RCC 7860 (cell line): Measurements from ENCODE around the gene LMNTD1.
"Not testable (repeated sequence)": the region's sequence is repeated elsewhere in the genome, so short reads cannot be mapped to it uniquely, and the experiment has no call there.

Experiments used
- DNase-seq: peaks from one replicate; pipeline ENCODE4 v3.0.0-alpha.2; 2015; ENCODE audit warnings: low spot score
- FAIRE-seq: peaks from 2 replicates; lab custom pipeline; 2012; peaks lifted over from hg19 to GRCh38; lab: Jason Lieb, UNC

LMNTD1 gene

DNA sequence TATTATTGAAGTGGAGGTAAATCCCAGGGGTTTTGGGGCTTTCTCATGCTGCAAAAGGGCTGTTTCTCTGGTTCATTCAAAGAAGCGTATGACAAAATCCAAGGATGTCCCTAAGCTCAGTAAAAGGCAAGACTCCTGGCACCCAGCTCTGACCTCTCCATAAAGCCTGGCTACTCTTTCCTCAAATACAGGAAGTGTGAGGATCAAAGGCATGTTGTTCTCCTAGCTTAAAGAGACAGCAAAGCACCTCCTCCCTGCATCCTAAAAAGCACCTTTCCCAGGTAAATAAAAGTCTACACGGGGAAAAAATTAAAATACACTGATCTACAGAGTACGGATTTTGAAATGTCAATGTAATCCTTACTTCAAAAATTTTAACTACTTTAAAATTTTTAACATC is 118.6 kb downstream of the LMNTD1 start:
- no peak for DNase-seq
- FAIRE-seq, result no peak

DNA sequence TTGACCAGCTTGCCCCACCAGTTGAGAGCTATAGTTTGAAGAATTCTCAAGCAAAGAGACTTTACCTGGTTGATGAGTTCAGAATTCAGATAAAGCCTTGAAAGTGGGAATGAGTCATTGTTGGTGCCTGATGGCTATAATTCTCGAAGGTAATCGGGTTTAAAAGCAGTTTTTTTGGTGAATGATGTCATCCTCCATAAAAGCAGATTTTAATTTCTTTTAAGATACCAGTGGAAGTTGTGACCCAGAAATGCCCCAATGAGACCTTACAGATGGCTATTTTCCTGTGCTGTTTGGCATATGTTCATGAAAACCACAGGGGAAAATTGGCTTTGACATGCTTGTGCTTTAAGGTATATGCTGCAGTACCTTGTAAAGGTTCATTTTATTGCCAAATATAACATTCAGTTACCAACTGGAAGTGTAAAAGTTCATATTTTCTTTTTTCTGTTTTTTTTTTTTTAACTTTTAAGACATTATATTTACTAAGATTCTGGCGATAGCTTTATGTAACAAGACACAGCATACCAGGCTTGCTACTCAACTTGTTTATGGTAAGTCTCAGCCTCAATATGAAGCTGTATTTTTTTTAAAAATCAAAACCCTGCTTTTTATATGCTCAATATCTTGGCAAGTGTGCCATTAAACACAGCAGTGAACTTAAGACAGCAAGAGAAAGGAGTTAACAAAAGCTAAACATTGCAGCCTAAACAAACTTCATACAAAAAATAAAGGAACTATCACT is 119.3 kb downstream of the LMNTD1 start:
- peak; percentile 38 for DNase-seq
- FAIRE-seq, result peak; percentile 82

DNA sequence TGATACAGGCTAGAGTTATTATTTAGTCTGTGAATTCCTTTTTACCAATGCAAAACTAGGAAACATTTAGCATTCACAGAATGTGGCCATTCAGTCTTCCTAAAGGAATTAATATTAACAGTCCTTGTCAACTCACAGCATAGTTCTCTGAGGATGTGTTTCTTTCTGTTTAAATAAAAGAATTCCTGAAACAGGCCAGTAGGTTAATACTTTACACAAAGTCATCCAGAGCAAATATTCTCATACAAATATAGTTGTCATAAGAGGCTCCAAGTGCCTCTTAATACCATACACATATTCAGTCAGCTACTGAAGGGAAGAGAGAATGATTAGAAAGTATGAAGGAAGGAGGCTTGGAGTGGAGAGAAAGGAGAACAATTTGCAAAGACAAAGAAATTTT is 120.1 kb downstream of the LMNTD1 start:
- DNase-seq, result no peak

DNA sequence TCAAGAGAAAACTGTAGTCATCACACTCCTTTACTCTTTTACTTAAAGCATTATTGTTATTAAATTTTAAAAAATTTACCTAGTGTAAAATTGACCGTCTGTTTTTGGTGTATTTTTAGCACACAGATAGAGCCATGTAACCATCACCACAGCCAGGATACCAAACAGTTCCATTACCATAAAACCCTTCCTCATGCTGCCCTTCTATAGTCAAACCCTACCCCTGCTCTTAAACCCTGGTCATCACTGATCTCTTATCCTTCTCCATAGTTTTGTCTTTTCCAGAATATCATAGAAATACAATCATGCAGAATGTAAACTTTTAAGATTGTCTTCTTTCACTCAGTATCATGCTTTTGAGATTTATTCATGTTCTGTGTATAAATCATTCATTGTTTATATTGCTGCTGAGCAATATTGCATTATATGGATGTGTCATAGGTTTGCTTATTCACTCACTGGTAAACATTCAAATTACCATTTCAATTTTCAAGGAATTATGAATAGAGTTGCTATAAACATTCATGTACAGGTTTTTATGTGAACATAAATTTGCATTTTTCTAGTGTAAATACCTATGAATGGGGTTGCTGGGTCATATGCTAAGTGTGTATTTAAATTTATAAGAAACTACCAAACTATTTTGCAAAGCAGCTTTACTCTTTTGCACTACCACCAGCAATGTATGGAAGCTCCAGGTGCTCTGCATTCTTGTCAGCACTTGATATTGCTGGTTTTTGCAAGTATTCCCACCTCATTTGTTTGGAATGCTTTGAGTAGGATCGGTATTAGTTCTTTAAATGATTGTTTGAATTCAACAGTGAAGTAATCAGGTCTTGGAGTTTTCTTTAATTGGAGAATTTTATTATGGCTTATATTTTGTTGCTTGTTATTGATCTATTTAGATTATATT is 125.5 kb downstream of the LMNTD1 start:
- FAIRE-seq (no peak), DNase-seq (no peak)

More for the DNA sequence above, 120.1 kb downstream of the LMNTD1 start:
- no peak for FAIRE-seq

DNA sequence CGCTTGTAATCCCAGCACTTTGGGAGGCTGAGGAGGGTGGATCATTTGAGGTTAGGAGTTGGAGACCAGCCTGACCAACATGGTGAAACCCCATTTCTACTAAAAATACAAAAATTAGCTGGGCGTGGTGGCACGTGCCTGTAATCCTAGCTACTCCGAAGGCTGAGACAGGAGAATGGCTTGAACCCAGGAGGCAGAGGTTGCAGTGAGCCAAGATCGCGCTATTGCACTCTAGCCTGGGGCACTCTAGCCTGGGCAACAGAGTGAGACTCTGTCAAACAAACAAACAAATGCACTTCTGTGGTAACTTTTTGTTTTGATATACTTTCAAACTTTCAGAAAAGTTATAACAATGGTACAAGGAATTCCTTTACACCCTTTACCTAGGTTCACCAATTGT is 126.3 kb downstream of the LMNTD1 start:
- DNase-seq, FAIRE-seq: not testable (repeated sequence)
